ENCODE measurements around the gene C16orf95. TPM values are rescaled to one million over a fixed set of nuclear protein-coding genes. Genes with fewer than 3 reads are reported as not detected.

The C16orf95 gene
- total RNA-seq, 3 donors from 2014 or later (not counting 1 experiment from before 2014, with no cell fraction given): 1.6 to 4.1 (median 2.7) TPM

DNA sequence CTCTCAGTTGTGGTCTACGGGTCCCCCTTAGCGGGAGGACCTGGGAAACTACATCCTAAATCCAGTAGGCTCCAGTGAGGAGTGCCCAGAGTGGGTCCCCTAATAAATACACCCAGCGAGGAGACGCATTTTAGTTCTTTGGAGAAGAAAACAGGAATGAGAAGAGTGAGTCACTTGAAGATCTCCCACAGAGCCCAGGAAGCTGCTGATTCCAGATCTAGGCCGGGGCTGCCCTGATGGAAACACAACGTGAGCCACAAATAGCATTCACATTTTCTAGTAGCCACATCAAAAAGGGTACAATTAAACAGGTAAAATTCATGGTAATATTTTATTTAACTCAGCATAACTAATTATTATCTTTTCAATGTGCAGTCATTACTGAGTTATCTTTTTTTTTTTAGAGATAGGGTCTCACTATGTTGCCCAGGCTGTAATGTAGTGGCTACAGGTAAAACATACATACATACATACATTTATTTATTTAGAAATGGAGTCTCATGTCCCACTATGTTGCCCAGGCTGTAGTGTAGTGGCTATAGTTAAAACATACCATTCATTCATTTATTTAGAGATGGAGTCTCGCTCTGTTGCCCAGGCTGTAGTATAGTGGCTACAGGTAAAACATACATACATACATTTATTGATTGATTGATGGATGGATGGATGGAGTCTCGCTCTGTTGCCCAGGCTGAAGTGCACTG is 44.9 kb upstream of the C16orf95 start:
- Mint-ChIP-seq H3K27ac (no peak overlapping the region), H3K36me3 (no peaks in the 10 kb centered on the region), H3K4me3 (no peak overlapping the region), H3K4me1 (peaks cover 20 to 27% of the 10 kb centered on the region in 2 donors), H3K27me3 (ENCODE audit: low read depth in 2 of 2) (no peaks in the 10 kb centered on the region), H3K9me3 (no peaks in the 10 kb centered on the region)
- no peak overlapping the region for H3K4me3 ChIP-seq (ENCODE audit: low read length)
- H3K27me3 ChIP-seq (ENCODE audit: control insufficient read depth, insufficient read depth, low read length): no peaks in the 10 kb centered on the region
- no peaks in the 10 kb centered on the region for H3K9me3 ChIP-seq (ENCODE audit: control insufficient read depth, insufficient read depth, low read length)
- TF ChIP-seq, protein P1, sequence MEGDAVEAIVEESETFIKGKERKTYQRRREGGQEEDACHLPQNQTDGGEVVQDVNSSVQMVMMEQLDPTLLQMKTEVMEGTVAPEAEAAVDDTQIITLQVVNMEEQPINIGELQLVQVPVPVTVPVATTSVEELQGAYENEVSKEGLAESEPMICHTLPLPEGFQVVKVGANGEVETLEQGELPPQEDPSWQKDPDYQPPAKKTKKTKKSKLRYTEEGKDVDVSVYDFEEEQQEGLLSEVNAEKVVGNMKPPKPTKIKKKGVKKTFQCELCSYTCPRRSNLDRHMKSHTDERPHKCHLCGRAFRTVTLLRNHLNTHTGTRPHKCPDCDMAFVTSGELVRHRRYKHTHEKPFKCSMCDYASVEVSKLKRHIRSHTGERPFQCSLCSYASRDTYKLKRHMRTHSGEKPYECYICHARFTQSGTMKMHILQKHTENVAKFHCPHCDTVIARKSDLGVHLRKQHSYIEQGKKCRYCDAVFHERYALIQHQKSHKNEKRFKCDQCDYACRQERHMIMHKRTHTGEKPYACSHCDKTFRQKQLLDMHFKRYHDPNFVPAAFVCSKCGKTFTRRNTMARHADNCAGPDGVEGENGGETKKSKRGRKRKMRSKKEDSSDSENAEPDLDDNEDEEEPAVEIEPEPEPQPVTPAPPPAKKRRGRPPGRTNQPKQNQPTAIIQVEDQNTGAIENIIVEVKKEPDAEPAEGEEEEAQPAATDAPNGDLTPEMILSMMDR (IDR thresholded peaks at IDR 0.05): no peak
- DNase-seq (no peak), ATAC-seq (no peak)
- 96% methylated on average over 6 of the region's 8 CpGs for WGBS (ENCODE audit: insufficient coverage)
- peaks cover 10% of the 10 kb centered on the region for H3K4me1 ChIP-seq (ENCODE audit: control insufficient read depth, insufficient read depth, low read length)
- intact Hi-C loops (cut with micrococcal nuclease): no loop called here
- no peak overlapping the region for H3K27ac ChIP-seq (ENCODE audit: low read length)
- H3K36me3 ChIP-seq (ENCODE audit: control insufficient read depth, insufficient read depth, low read length): peaks cover 28% of the 10 kb centered on the region

GRCh38 chr16:87360862-87361610 is 43.8 kb upstream of the C16orf95 start:
- H3K27me3 ChIP-seq (ENCODE audit: control insufficient read depth, insufficient read depth, low read length): no peaks in the 10 kb centered on the region
- DNase-seq (no peak), ATAC-seq (no peak)
- no peak overlapping the region for H3K4me3 Mint-ChIP-seq
- intact Hi-C loops (cut with micrococcal nuclease): no loop called here
- no peaks in the 10 kb centered on the region for H3K27me3 Mint-ChIP-seq (ENCODE audit: low read depth in 2 of 2)
- 97% methylated on average over 16 of the region's 16 CpGs for WGBS (ENCODE audit: insufficient coverage)
- H3K9me3 ChIP-seq (ENCODE audit: control insufficient read depth, insufficient read depth, low read length): no peaks in the 10 kb centered on the region
- H3K36me3 Mint-ChIP-seq: no peaks in the 10 kb centered on the region
- no peak overlapping the region for H3K27ac ChIP-seq (ENCODE audit: low read length)
- no peak overlapping the region for H3K27ac Mint-ChIP-seq
- no peak overlapping the region for H3K4me3 ChIP-seq (ENCODE audit: low read length)
- TF ChIP-seq, protein P1 (IDR thresholded peaks at IDR 0.05): no peak
- peaks cover 20% of the 10 kb centered on the region in 2 donors for H3K4me1 Mint-ChIP-seq
- H3K9me3 Mint-ChIP-seq: no peaks in the 10 kb centered on the region
- peaks cover 31% of the 10 kb centered on the region for H3K36me3 ChIP-seq (ENCODE audit: control insufficient read depth, insufficient read depth, low read length)
- H3K4me1 ChIP-seq (ENCODE audit: control insufficient read depth, insufficient read depth, low read length): peaks cover 10% of the 10 kb centered on the region

DNA sequence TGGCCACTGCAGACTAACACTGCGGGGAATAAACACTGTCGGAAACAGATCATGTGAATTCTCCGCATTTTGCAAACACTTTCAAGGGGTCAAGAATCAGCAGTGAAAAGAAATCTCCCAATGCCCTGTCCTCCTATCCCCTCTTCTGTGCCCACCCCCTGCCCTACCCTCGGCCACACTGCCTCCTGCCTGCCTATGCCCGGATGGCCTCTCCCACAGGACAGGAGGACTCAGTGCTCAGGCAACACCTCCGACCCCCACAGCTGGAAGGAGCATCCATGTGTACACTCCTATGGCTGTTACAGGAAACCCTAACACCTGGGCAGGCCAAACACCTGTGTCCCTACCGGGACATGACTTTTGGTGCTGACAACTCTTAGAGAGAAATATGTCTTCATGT is 41.9 kb upstream of the C16orf95 start:
- Mint-ChIP-seq H3K9me3 (no peaks in the 10 kb centered on the region), H3K36me3 (no peaks in the 10 kb centered on the region), H3K4me1 (peaks cover 7 to 9% of the 10 kb centered on the region in 2 donors), H3K4me3 (no peak overlapping the region), H3K27me3 (ENCODE audit: low read depth in 2 of 2) (no peaks in the 10 kb centered on the region), H3K27ac (no peak overlapping the region)
- TF ChIP-seq, protein P1 (IDR thresholded peaks at IDR 0.05): no peak
- Histone ChIP-seq H3K27ac (ENCODE audit: low read length) (no peak overlapping the region), H3K27me3 (ENCODE audit: control insufficient read depth, insufficient read depth, low read length) (no peaks in the 10 kb centered on the region), H3K4me1 (ENCODE audit: control insufficient read depth, insufficient read depth, low read length) (peaks cover 4% of the 10 kb centered on the region), H3K9me3 (ENCODE audit: control insufficient read depth, insufficient read depth, low read length) (no peaks in the 10 kb centered on the region), H3K4me3 (ENCODE audit: low read length) (no peak overlapping the region), H3K36me3 (ENCODE audit: control insufficient read depth, insufficient read depth, low read length) (peaks cover 31% of the 10 kb centered on the region)
- DNase-seq (no peak), ATAC-seq (no peak)
- intact Hi-C loops (cut with micrococcal nuclease): no loop called here
- 98% methylated on average over 7 of the region's 7 CpGs for WGBS (ENCODE audit: insufficient coverage)
